HG03095 (cell line): ENCODE data around the gene ARHGAP28.

Source experiments
- ATAC-seq: cut with Tn5 transposase; IDR thresholded peaks from one replicate; pipeline ENCODE4 v1.9.1; 2021; ENCODE audit warnings: moderate library complexity; ENCODE audit not compliant: unreplicated experiment

ARHGAP28 gene

GRCh38 chr18:6951336-6952090 lies 222.0 kb downstream of the ARHGAP28 start:
- no peak for ATAC-seq

GRCh38 chr18:6954501-6954900 lies 225.0 kb downstream of the ARHGAP28 start:
- ATAC-seq, result no peak

GRCh38 chr18:6955304-6955703 lies 225.8 kb downstream of the ARHGAP28 start:
- ATAC-seq, result no peak

GRCh38 chr18:6956495-6956894 lies 227.0 kb downstream of the ARHGAP28 start:
- ATAC-seq, result no peak

GRCh38 chr18:6956999-6957398 lies 227.5 kb downstream of the ARHGAP28 start:
- ATAC-seq, result no peak

- no peak for ATAC-seq
These were observed 229.6 kb downstream of the ARHGAP28 start for GRCh38 chr18:6959110-6959509.

- ATAC-seq, result no peak
These were observed 230.6 kb downstream of the ARHGAP28 start for GRCh38 chr18:6960124-6960523.

GRCh38 chr18:6960656-6961055 lies 231.1 kb downstream of the ARHGAP28 start:
- ATAC-seq, result no peak

GRCh38 chr18:6961331-6961730 lies 231.8 kb downstream of the ARHGAP28 start:
- no peak for ATAC-seq

- ATAC-seq, result no peak
These were observed 233.3 kb downstream of the ARHGAP28 start for GRCh38 chr18:6962571-6963451.

GRCh38 chr18:6963452-6964097 lies 234.1 kb downstream of the ARHGAP28 start:
- no peak for ATAC-seq
